PC-9 (cell line): ENCODE measurements around the gene COX4I2.

Source experiments
- EZH2 ChIP-seq: fragments of 200-600 bp; sonication (generic); IDR thresholded peaks from 2 replicates; pipeline ENCODE4 v1.8.0; 2017; ENCODE audit warnings: antibody characterized with exemption, low read depth
- TF ChIP-seq, protein P1 (sequence below): fragments of 200-600 bp; sonication (generic); conservative IDR thresholded peaks from 2 replicates; pipeline ENCODE4 v1.6.1; 2017; ENCODE audit warnings: mixed run types, antibody characterized with exemption, mild to moderate bottlenecking, moderate library complexity

DNA sequence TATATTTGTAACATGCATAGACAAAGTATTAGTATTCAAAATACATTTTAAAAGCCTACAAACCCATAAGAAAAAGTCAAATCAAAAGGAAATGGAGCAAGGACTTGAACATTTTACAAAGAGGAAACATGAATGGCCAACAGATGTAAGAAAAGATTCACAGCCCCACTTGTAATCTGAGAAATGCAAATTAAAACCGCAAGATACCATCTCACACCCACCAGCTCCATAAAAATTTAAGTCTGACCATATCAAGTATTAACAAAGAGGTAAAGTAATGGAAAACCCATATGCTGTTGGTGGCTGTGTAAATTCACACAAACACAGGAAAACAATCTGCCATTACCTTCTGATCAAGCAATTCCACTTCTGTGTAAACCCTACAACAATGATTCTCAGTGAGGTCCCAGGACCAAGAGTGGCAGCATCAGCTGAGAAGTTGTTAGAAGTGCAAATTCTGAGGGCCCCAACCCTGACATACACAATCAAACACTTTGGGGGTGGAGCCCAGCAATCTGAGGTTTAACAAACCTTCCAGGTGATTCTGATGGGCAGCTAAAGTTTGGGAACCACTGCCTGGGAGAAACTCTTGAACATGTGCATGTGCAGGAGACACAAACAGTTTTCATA, 54.0 kb downstream of the COX4I2 start:
- TF ChIP-seq, protein P1, sequence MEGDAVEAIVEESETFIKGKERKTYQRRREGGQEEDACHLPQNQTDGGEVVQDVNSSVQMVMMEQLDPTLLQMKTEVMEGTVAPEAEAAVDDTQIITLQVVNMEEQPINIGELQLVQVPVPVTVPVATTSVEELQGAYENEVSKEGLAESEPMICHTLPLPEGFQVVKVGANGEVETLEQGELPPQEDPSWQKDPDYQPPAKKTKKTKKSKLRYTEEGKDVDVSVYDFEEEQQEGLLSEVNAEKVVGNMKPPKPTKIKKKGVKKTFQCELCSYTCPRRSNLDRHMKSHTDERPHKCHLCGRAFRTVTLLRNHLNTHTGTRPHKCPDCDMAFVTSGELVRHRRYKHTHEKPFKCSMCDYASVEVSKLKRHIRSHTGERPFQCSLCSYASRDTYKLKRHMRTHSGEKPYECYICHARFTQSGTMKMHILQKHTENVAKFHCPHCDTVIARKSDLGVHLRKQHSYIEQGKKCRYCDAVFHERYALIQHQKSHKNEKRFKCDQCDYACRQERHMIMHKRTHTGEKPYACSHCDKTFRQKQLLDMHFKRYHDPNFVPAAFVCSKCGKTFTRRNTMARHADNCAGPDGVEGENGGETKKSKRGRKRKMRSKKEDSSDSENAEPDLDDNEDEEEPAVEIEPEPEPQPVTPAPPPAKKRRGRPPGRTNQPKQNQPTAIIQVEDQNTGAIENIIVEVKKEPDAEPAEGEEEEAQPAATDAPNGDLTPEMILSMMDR, result no peak
- TF ChIP-seq EZH2, result no peak
